HG02943 (cell line): ENCODE results near the gene MRGPRE.

Source experiments
- ATAC-seq: cut with Tn5 transposase; IDR thresholded peaks from one replicate; pipeline ENCODE4 v1.9.1; 2021; ENCODE audit warnings: mild to moderate bottlenecking, low read depth, moderate library complexity; ENCODE audit not compliant: unreplicated experiment

MRGPRE gene

GRCh38 chr11:3198815-3199214, 33.4 kb downstream of the MRGPRE start:
- ATAC-seq, result no peak

GRCh38 chr11:3197878-3198528, 34.2 kb downstream of the MRGPRE start:
- ATAC-seq, result no peak

- no peak for ATAC-seq
Measured at GRCh38 chr11:3197044-3197695, 35.0 kb downstream of the MRGPRE start.

GRCh38 chr11:3196161-3197043, 35.8 kb downstream of the MRGPRE start:
- ATAC-seq, result no peak

- no peak for ATAC-seq
Measured at GRCh38 chr11:3195251-3196160, 36.7 kb downstream of the MRGPRE start.

GRCh38 chr11:3194016-3194816, 38.0 kb downstream of the MRGPRE start:
- no peak for ATAC-seq

- ATAC-seq, result no peak
Measured at GRCh38 chr11:3193373-3194015, 38.7 kb downstream of the MRGPRE start.

- no peak for ATAC-seq
Measured at GRCh38 chr11:3192511-3193372, 39.5 kb downstream of the MRGPRE start.

GRCh38 chr11:3191586-3192324, 40.5 kb downstream of the MRGPRE start:
- no peak for ATAC-seq

GRCh38 chr11:3190600-3190999, 41.6 kb downstream of the MRGPRE start:
- no peak for ATAC-seq

GRCh38 chr11:3189886-3190583, 42.2 kb downstream of the MRGPRE start:
- ATAC-seq, result no peak

- no peak for ATAC-seq
Measured at GRCh38 chr11:3189196-3189843, 42.9 kb downstream of the MRGPRE start.

- ATAC-seq, result no peak
Measured at GRCh38 chr11:3188496-3189195, 43.6 kb downstream of the MRGPRE start.

- no peak for ATAC-seq
Measured at GRCh38 chr11:3186166-3186953, 45.9 kb downstream of the MRGPRE start.

- no peak for ATAC-seq
Measured at GRCh38 chr11:3184732-3185347, 47.4 kb downstream of the MRGPRE start.
